Activated T-cell treated with anti-CD3 and anti-CD28 coated beads, Interleukin-2, amount 50 U/mL, for 4 hours (primary cell): Measurements from ENCODE around the gene PLXNC1. TPM values are rescaled to one million over a fixed set of nuclear protein-coding genes. Genes with fewer than 3 reads are reported as not detected.

ENCODE experiments used
- ATAC-seq, 2 donors: fragments of 200-7000 bp; cut with Tn5 transposase; one replicate each; pipeline ENCODE4 v1.10.0; 2021
- DNase-seq: peaks from one replicate; pipeline ENCODE4 v3.0.0-alpha.2; 2020
- H3K27me3 Mint-ChIP-seq: one replicate; pipeline ENCODE4 v1.8.0; 2021; ENCODE audit warnings: low read depth, mixed read lengths
- H3K36me3 Mint-ChIP-seq: one replicate; pipeline ENCODE4 v1.8.0; 2022; ENCODE audit warnings: mixed read lengths; ENCODE audit not compliant: insufficient read depth
- H3K4me1 Mint-ChIP-seq: one replicate; pipeline ENCODE4 v1.8.0; 2021; ENCODE audit warnings: low read depth, mixed read lengths
- H3K4me3 Mint-ChIP-seq: one replicate; pipeline ENCODE4 v1.8.0; 2021; ENCODE audit warnings: mild to moderate bottlenecking, moderate library complexity, mixed read lengths
- H3K9me3 Mint-ChIP-seq: one replicate; pipeline ENCODE4 v1.8.0; 2021; ENCODE audit warnings: mixed read lengths
- total RNA-seq, 3 donors: library from RNA; stranded (reverse); gene quantifications; one replicate each; pipeline ENCODE4 v1.2.1, GENCODE V29; 2021

PLXNC1 gene
- total RNA-seq, 3 donors from 2014 or later: 3.1 to 6.9 (median 3.2) TPM

GRCh38 chr12:94162108-94162507, 13.7 kb downstream of the PLXNC1 start:
- no peak for ATAC-seq
- no peak for DNase-seq
- H3K27me3 Mint-ChIP-seq: no peaks in the 10 kb centered on the region
- H3K36me3 Mint-ChIP-seq: peaks cover 2% of the 10 kb centered on the region
- H3K4me3 Mint-ChIP-seq: no peak overlapping the region
- H3K9me3 Mint-ChIP-seq: no peaks in the 10 kb centered on the region
- H3K4me1 Mint-ChIP-seq: peaks cover 14% of the 10 kb centered on the region

- DNase-seq (no peak), ATAC-seq (no peak)
- no peaks in the 10 kb centered on the region for H3K27me3 Mint-ChIP-seq
- H3K4me1 Mint-ChIP-seq: peaks cover 10% of the 10 kb centered on the region
- no peaks in the 10 kb centered on the region for H3K9me3 Mint-ChIP-seq
- no peak overlapping the region for H3K4me3 Mint-ChIP-seq
- peaks cover 2% of the 10 kb centered on the region for H3K36me3 Mint-ChIP-seq
Observed at GRCh38 chr12:94163850-94164249, 15.5 kb downstream of the PLXNC1 start.

GRCh38 chr12:94165138-94165537, 16.8 kb downstream of the PLXNC1 start:
- peaks cover 2% of the 10 kb centered on the region for H3K36me3 Mint-ChIP-seq
- H3K27me3 Mint-ChIP-seq: no peaks in the 10 kb centered on the region
- DNase-seq: no peak
- H3K4me3 Mint-ChIP-seq: no peak overlapping the region
- H3K9me3 Mint-ChIP-seq: no peaks in the 10 kb centered on the region
- ATAC-seq: no peak
- peaks cover 22% of the 10 kb centered on the region for H3K4me1 Mint-ChIP-seq

GRCh38 chr12:94165670-94166364, 17.4 kb downstream of the PLXNC1 start:
- Mint-ChIP-seq H3K9me3 (no peaks in the 10 kb centered on the region), H3K36me3 (peaks cover 6% of the 10 kb centered on the region), H3K4me1 (peaks cover 28% of the 10 kb centered on the region), H3K4me3 (no peak overlapping the region), H3K27me3 (no peaks in the 10 kb centered on the region)
- ATAC-seq: peak in 1 of 2 donors; percentile 52
- DNase-seq: no peak

GRCh38 chr12:94167071-94167755, 18.8 kb downstream of the PLXNC1 start:
- H3K4me3 Mint-ChIP-seq: no peak overlapping the region
- DNase-seq: no peak
- ATAC-seq: no peak
- peaks cover 10% of the 10 kb centered on the region for H3K36me3 Mint-ChIP-seq
- H3K4me1 Mint-ChIP-seq: peaks cover 37% of the 10 kb centered on the region
- no peaks in the 10 kb centered on the region for H3K27me3 Mint-ChIP-seq
- no peaks in the 10 kb centered on the region for H3K9me3 Mint-ChIP-seq

- no peak overlapping the region for H3K4me3 Mint-ChIP-seq
- no peak for ATAC-seq
- no peaks in the 10 kb centered on the region for H3K27me3 Mint-ChIP-seq
- no peaks in the 10 kb centered on the region for H3K9me3 Mint-ChIP-seq
- DNase-seq: no peak
- H3K4me1 Mint-ChIP-seq: peaks cover 41% of the 10 kb centered on the region
- peaks cover 10% of the 10 kb centered on the region for H3K36me3 Mint-ChIP-seq
Observed at GRCh38 chr12:94167756-94168416, 19.5 kb downstream of the PLXNC1 start.

- Mint-ChIP-seq H3K9me3 (no peaks in the 10 kb centered on the region), H3K4me3 (no peak overlapping the region), H3K27me3 (no peaks in the 10 kb centered on the region), H3K36me3 (peaks cover 10% of the 10 kb centered on the region), H3K4me1 (peaks cover 57% of the 10 kb centered on the region)
- no peak for DNase-seq
- ATAC-seq: peak; percentile 25 to 41
Observed at GRCh38 chr12:94169495-94169894, 21.1 kb downstream of the PLXNC1 start.

GRCh38 chr12:94169966-94170689, 21.8 kb downstream of the PLXNC1 start:
- no peaks in the 10 kb centered on the region for H3K9me3 Mint-ChIP-seq
- H3K27me3 Mint-ChIP-seq: no peaks in the 10 kb centered on the region
- H3K36me3 Mint-ChIP-seq: peaks cover 10% of the 10 kb centered on the region
- ATAC-seq (no peak), DNase-seq (no peak)
- H3K4me1 Mint-ChIP-seq: peaks cover 60% of the 10 kb centered on the region
- H3K4me3 Mint-ChIP-seq: no peak overlapping the region

GRCh38 chr12:94170690-94171594, 22.6 kb downstream of the PLXNC1 start:
- Mint-ChIP-seq H3K9me3 (no peaks in the 10 kb centered on the region), H3K27me3 (no peaks in the 10 kb centered on the region), H3K4me3 (no peak overlapping the region), H3K36me3 (peaks cover 10% of the 10 kb centered on the region), H3K4me1 (peaks cover 68% of the 10 kb centered on the region)
- ATAC-seq: no peak
- DNase-seq: no peak

- no peak for DNase-seq
- no peaks in the 10 kb centered on the region for H3K27me3 Mint-ChIP-seq
- peaks cover 10% of the 10 kb centered on the region for H3K36me3 Mint-ChIP-seq
- ATAC-seq: no peak
- no peak overlapping the region for H3K4me3 Mint-ChIP-seq
- peaks cover 73% of the 10 kb centered on the region for H3K4me1 Mint-ChIP-seq
- H3K9me3 Mint-ChIP-seq: no peaks in the 10 kb centered on the region
Observed at GRCh38 chr12:94171595-94171930, 23.2 kb downstream of the PLXNC1 start.

- Mint-ChIP-seq H3K27me3 (no peaks in the 10 kb centered on the region), H3K4me1 (peaks cover 73% of the 10 kb centered on the region), H3K4me3 (no peak overlapping the region), H3K36me3 (peaks cover 10% of the 10 kb centered on the region), H3K9me3 (no peaks in the 10 kb centered on the region)
- ATAC-seq (peak; percentile 75 to 89), DNase-seq (no peak)
Observed at GRCh38 chr12:94172031-94172430, 23.7 kb downstream of the PLXNC1 start.

- peaks cover 71% of the 10 kb centered on the region for H3K4me1 Mint-ChIP-seq
- no peak for DNase-seq
- peaks cover 4% of the 10 kb centered on the region for H3K9me3 Mint-ChIP-seq
- H3K36me3 Mint-ChIP-seq: peaks cover 14% of the 10 kb centered on the region
- H3K4me3 Mint-ChIP-seq: no peak overlapping the region
- ATAC-seq: no peak
- H3K27me3 Mint-ChIP-seq: no peaks in the 10 kb centered on the region
Observed at GRCh38 chr12:94172973-94173372, 24.6 kb downstream of the PLXNC1 start.

GRCh38 chr12:94173660-94174265, 25.4 kb downstream of the PLXNC1 start:
- ATAC-seq: no peak
- H3K4me3 Mint-ChIP-seq: no peak overlapping the region
- no peak for DNase-seq
- H3K9me3 Mint-ChIP-seq: peaks cover 8% of the 10 kb centered on the region
- H3K27me3 Mint-ChIP-seq: no peaks in the 10 kb centered on the region
- H3K4me1 Mint-ChIP-seq: peaks cover 68% of the 10 kb centered on the region
- H3K36me3 Mint-ChIP-seq: peaks cover 18% of the 10 kb centered on the region
